ENCODE results near the gene LRRC63. TPM values are rescaled to one million over a fixed set of nuclear protein-coding genes. Genes with fewer than 3 reads are reported as not detected.
A peak's percentile ranks its signal among the peaks of the same experiment; 100 is the strongest.

Gene LRRC63
- total and polyA plus RNA-seq, 12 donors = 0.12 to 0.15 TPM; not detected in 10

DNA sequence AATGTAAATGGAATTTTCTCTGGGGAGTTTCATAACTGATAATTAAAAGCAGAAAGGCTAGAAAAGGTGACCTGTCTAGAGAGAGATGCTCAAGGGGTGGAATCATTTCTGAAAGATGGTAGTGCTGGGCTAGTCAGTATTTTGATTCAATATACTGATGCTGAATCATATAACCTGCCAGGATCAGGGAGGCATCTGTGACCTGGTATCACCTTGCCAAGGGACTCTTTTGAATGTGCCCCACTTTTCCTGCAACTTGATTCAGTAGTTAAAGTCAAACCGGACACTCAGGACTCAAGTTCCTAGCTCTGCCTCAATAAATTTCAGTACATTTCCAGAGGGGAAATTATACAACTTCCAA lies 45.5 kb upstream of the LRRC63 start:
- DNase-seq = no peak
- no peaks in the 10 kb centered on the region for H3K9me3 ChIP-seq
- TF ChIP-seq, protein P1, sequence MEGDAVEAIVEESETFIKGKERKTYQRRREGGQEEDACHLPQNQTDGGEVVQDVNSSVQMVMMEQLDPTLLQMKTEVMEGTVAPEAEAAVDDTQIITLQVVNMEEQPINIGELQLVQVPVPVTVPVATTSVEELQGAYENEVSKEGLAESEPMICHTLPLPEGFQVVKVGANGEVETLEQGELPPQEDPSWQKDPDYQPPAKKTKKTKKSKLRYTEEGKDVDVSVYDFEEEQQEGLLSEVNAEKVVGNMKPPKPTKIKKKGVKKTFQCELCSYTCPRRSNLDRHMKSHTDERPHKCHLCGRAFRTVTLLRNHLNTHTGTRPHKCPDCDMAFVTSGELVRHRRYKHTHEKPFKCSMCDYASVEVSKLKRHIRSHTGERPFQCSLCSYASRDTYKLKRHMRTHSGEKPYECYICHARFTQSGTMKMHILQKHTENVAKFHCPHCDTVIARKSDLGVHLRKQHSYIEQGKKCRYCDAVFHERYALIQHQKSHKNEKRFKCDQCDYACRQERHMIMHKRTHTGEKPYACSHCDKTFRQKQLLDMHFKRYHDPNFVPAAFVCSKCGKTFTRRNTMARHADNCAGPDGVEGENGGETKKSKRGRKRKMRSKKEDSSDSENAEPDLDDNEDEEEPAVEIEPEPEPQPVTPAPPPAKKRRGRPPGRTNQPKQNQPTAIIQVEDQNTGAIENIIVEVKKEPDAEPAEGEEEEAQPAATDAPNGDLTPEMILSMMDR (IDR thresholded peaks at IDR 0.05) = no peak
- H3K4me1 ChIP-seq = peaks cover 0 to 79% (median 9%) of the 10 kb centered on the region in 9 donors
- H3K27ac ChIP-seq = no peak overlapping the region
- peaks cover 0 to 9% (median 0%) of the 10 kb centered on the region in 9 donors for H3K36me3 ChIP-seq
- H3K27me3 ChIP-seq = peaks cover 0 to 7% (median 0%) of the 10 kb centered on the region in 7 donors
- no peak overlapping the region for H3K4me3 ChIP-seq
- intact Hi-C loops (cut with DNase I) = loop anchor here in 2 of 10 donors (10.0 kb wide), 2 partner anchors 149 to 651 kb away; no protein-coding TSS in a partner anchor
- no peak for ATAC-seq
- 81% methylated on average over 1 of the region's 1 CpG for WGBS, 2 donors

DNA sequence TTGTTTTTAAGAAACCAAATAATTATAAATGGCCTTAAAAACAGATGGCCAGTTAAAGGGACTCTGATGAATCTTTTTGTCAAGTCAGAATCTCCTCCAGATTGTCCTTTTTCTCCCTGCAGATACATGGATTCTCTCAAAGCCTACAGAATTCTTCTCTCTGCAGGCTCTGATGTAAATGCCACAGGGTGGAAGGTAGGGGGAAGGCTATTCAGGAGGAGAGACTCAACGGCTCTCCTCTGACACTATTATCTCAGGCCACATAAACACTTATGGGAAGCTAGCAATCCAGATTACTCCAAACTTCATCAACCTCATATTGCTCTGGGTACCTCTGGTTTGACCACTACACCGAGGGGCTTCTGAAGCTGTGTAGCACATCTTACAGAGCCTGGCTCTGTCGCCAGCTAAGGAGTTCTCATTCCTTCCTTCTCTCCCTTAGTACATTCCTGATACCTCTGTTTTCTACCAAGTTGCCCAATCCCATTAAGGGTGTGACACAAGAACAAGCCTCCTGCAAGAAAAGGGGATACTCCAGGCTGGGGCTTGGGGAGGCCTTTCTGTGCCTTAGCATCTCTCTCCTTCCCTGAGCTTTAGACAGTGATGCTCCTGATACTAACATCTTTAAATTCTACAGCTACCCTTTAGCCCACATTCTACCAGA lies 44.6 kb upstream of the LRRC63 start:
- WGBS, 2 donors = 59% methylated on average over 3 of the region's 3 CpGs
- intact Hi-C loops (cut with DNase I) = loop anchor here in 2 of 10 donors (10.0 kb wide), 2 partner anchors 148 to 652 kb away; no protein-coding TSS in a partner anchor
- Histone ChIP-seq H3K27ac (peak overlapping the region in 1 of 10 donors; percentile 32), H3K9me3 (no peaks in the 10 kb centered on the region), H3K4me1 (peaks cover 0 to 85% (median 12%) of the 10 kb centered on the region in 9 donors), H3K4me3 (peak overlapping the region in 1 of 10 donors; percentile 2), H3K36me3 (peaks cover 0 to 9% (median 0%) of the 10 kb centered on the region in 9 donors), H3K27me3 (peaks cover 0 to 7% (median 0%) of the 10 kb centered on the region in 7 donors)
- DNase-seq (no peak), ATAC-seq (no peak)
- TF ChIP-seq, protein P1 (IDR thresholded peaks at IDR 0.05) = no peak

DNA sequence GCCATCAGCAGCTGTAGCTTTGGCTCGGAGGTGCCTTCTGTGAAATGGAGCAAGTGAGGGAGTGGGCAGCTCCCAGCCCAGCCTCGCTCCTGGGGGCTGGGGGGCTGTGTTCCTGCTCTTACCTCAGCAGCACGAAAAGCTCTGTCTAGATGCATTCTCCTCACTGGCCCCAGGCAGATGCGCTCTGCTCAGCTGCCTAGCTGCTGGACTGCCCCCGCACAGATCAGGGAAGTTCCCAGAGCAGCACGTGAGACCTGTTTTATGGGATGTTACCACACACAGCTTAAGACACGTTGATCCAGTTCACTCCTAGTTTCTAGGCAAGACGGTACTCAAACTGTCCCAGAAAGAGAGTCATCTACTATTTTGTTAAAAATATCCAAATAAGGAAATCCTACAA lies 43.4 kb upstream of the LRRC63 start:
- peak overlapping the region in 1 of 10 donors; percentile 49 for H3K27ac ChIP-seq
- intact Hi-C loops (cut with DNase I) = loop anchor here in 2 of 10 donors (10.0 kb wide), 2 partner anchors 146 to 654 kb away; no protein-coding TSS in a partner anchor
- H3K9me3 ChIP-seq = no peaks in the 10 kb centered on the region
- H3K36me3 ChIP-seq = peaks cover 0 to 9% (median 0%) of the 10 kb centered on the region in 9 donors
- ATAC-seq = peak in 4 of 8 donors; percentile 41 to 68 (median 62)
- WGBS, 2 donors = 53 to 56% methylated on average over 8 of the region's 8 CpGs
- no peak for DNase-seq
- TF ChIP-seq, protein P1 (IDR thresholded peaks at IDR 0.05) = no peak
- H3K4me1 ChIP-seq = peaks cover 0 to 97% (median 12%) of the 10 kb centered on the region in 9 donors
- peak overlapping the region in 1 of 10 donors; percentile 14 for H3K4me3 ChIP-seq
- H3K27me3 ChIP-seq = peaks cover 0 to 7% (median 0%) of the 10 kb centered on the region in 7 donors

DNA sequence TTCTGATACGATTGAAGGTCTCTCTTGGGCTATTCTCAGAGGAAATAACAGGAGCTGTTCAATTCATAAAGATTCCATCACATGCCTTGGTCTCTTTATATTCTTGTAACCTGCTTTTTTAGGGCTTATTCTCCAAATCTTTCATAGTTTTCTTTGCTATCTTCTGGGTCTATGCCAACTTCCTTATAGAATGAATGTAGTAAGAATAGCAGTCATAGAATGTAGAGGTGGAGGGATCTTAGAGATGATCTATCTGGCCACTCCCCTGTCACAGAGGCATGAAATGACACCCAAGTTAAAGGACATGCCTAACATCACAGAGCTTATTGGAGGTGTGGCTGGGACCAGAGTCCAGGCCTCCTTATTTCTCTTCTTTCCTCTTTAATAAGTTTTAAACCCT lies 42.9 kb upstream of the LRRC63 start:
- Histone ChIP-seq H3K9me3 (no peaks in the 10 kb centered on the region), H3K27ac (peak overlapping the region in 1 of 10 donors; percentile 49), H3K4me1 (peaks cover 0 to 99% (median 12%) of the 10 kb centered on the region in 9 donors), H3K27me3 (peaks cover 0 to 7% (median 0%) of the 10 kb centered on the region in 7 donors), H3K36me3 (peaks cover 0 to 9% (median 0%) of the 10 kb centered on the region in 9 donors), H3K4me3 (peak overlapping the region in 1 of 10 donors; percentile 3)
- intact Hi-C loops (cut with DNase I) = loop anchor here in 2 of 10 donors (10.0 kb wide), 2 partner anchors 146 to 654 kb away; no protein-coding TSS in a partner anchor
- 38 to 45% methylated on average over 1 of the region's 1 CpG for WGBS, 2 donors
- DNase-seq = no peak
- no peak for ATAC-seq
- TF ChIP-seq, protein P1 (IDR thresholded peaks at IDR 0.05) = no peak
